ENCODE measurements around the gene UNC5A.

UNC5A gene

GRCh38 chr5:176788941-176789872 lies 21.2 kb upstream of the UNC5A start:
- H3K4me3 ChIP-seq (ENCODE audit: low read depth, low read length): no peak overlapping the region
- no peak for DNase-seq (ENCODE audit: low read depth)
- no peak for TF ChIP-seq CTCF (IDR thresholded peaks at IDR 0.05; ENCODE audit: control insufficient read depth, extremely low read depth, insufficient read depth)

- H3K4me3 ChIP-seq (ENCODE audit: low read depth, low read length): no peak overlapping the region
- no peak for TF ChIP-seq CTCF (IDR thresholded peaks at IDR 0.05; ENCODE audit: control insufficient read depth, extremely low read depth, insufficient read depth)
- DNase-seq (ENCODE audit: low read depth): no peak
Observed at GRCh38 chr5:176789873-176790615, 20.3 kb upstream of the UNC5A start.

GRCh38 chr5:176790941-176791340 lies 19.4 kb upstream of the UNC5A start:
- DNase-seq (ENCODE audit: low read depth): no peak
- TF ChIP-seq CTCF (IDR thresholded peaks at IDR 0.05; ENCODE audit: control insufficient read depth, extremely low read depth, insufficient read depth): no peak

GRCh38 chr5:176792655-176793342 lies 17.6 kb upstream of the UNC5A start:
- H3K4me3 ChIP-seq (ENCODE audit: low read depth, low read length): no peak overlapping the region
- TF ChIP-seq CTCF (IDR thresholded peaks at IDR 0.05; ENCODE audit: control insufficient read depth, extremely low read depth, insufficient read depth): no peak
- no peak for DNase-seq (ENCODE audit: low read depth)

More at GRCh38 chr5:176790941-176791340, 19.4 kb upstream of the UNC5A start:
- H3K4me3 ChIP-seq (ENCODE audit: low read depth, low read length): no peak overlapping the region

- no peak for TF ChIP-seq CTCF (IDR thresholded peaks at IDR 0.05; ENCODE audit: control insufficient read depth, extremely low read depth, insufficient read depth)
- H3K4me3 ChIP-seq (ENCODE audit: low read depth, low read length): no peak overlapping the region
- DNase-seq (ENCODE audit: low read depth): no peak
Observed at GRCh38 chr5:176793343-176793699, 17.0 kb upstream of the UNC5A start.

- no peak overlapping the region for H3K4me3 ChIP-seq (ENCODE audit: low read depth, low read length)
- no peak for TF ChIP-seq CTCF (IDR thresholded peaks at IDR 0.05; ENCODE audit: control insufficient read depth, extremely low read depth, insufficient read depth)
- DNase-seq (ENCODE audit: low read depth): no peak
Observed at GRCh38 chr5:176793736-176794135, 16.6 kb upstream of the UNC5A start.

All from LNCaP clone FGC (cell line).